ENCODE results near the gene EGR1. TPM values are rescaled to one million over a fixed set of nuclear protein-coding genes. Genes with fewer than 3 reads are reported as not detected.

The EGR1 gene
- total RNA-seq, 1 donor from 2014 or later: 85.6 TPM

DNA sequence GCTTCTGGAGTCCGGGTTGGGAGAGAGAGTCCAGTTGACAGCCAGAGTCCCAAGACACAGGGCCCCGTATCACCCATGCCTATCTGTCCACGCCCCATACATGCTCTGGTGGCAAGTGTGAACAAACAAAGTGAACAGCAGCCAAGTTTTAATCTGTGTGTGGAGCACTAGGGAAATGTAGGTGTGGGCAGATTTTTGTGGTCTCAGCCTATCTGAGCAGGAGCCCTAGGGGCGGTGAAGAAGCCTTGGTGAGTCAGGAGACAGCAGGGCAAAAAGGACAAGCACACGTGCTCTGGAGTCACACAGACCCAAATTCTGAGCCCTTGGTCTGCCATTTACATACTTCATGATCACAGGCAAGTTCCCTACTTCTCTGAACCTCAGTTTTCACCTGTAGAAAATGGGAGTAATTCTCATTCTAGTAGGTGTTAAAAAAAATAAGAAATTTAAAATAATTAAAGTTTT, 23.2 kb downstream of the EGR1 start:
- no peak for DNase-seq
- Histone ChIP-seq H3K27ac (no peak overlapping the region), H3K4me1 (peaks cover 12% of the 10 kb centered on the region), H3K4me3 (no peak overlapping the region), H3K9me3 (no peaks in the 10 kb centered on the region), H3K36me3 (no peaks in the 10 kb centered on the region), H3K27me3 (peaks cover 11% of the 10 kb centered on the region)
- TF ChIP-seq, protein P1, sequence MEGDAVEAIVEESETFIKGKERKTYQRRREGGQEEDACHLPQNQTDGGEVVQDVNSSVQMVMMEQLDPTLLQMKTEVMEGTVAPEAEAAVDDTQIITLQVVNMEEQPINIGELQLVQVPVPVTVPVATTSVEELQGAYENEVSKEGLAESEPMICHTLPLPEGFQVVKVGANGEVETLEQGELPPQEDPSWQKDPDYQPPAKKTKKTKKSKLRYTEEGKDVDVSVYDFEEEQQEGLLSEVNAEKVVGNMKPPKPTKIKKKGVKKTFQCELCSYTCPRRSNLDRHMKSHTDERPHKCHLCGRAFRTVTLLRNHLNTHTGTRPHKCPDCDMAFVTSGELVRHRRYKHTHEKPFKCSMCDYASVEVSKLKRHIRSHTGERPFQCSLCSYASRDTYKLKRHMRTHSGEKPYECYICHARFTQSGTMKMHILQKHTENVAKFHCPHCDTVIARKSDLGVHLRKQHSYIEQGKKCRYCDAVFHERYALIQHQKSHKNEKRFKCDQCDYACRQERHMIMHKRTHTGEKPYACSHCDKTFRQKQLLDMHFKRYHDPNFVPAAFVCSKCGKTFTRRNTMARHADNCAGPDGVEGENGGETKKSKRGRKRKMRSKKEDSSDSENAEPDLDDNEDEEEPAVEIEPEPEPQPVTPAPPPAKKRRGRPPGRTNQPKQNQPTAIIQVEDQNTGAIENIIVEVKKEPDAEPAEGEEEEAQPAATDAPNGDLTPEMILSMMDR (IDR thresholded peaks at IDR 0.05): no peak
- peak; percentile 1 for ATAC-seq
- intact Hi-C loops (cut with DNase I): no loop called here

DNA sequence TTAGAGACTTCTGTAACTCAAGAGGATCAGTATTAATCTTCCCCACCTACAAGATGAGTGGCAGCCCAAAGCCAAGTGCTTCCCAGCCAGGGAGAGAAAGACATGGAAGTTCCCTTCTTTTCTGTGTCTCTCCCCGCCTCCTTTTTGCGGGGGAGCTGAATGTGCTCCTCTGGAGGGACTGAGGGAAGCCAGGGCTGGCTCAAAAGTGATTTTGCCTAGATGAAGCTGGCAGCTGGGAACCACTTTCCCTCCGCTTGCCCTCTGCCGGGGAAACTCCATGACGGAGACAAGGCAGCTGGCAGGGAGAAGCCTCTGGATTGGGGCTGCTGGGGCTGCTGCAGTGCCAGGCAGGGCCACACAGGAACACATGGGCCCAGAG, 24.4 kb downstream of the EGR1 start:
- no peak for DNase-seq
- ATAC-seq: no peak
- no peak overlapping the region for H3K4me3 ChIP-seq
- no peaks in the 10 kb centered on the region for H3K36me3 ChIP-seq
- no peaks in the 10 kb centered on the region for H3K9me3 ChIP-seq
- peaks cover 11% of the 10 kb centered on the region for H3K27me3 ChIP-seq
- H3K4me1 ChIP-seq: peaks cover 12% of the 10 kb centered on the region
- intact Hi-C loops (cut with DNase I): no loop called here
- no peak overlapping the region for H3K27ac ChIP-seq
- TF ChIP-seq, protein P1 (IDR thresholded peaks at IDR 0.05): no peak

DNA sequence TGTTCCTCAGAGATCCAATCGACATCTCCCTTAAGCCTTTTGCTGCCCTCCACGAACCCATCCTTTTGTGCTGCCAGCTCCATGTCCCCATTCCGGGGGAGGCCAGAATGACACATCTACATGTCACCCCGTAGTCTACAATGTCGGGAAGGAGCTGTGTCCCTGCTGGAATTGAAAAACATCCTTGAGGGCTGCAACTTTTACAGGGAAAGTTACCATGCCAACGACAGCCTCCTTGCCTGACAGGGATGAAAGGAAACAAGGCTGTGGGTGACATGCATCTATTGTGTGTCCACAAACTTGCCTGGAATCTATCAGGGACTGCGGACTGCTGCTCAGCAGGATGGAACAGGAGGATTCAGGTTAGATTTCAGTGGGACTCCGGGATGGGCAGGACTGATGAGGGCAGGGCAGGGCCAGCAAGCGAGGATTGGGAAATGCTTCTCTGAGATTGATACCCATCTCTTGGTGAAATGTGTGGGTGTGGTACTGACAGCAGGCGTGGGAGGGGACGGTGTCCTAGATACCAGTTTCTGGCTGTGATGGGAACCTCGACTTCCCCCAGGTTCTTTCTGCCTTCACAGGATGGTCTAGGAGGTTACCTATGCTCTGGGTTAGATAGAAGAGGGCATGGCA, 25.5 kb downstream of the EGR1 start:
- ATAC-seq: no peak
- intact Hi-C loops (cut with DNase I): no loop called here
- H3K36me3 ChIP-seq: no peaks in the 10 kb centered on the region
- TF ChIP-seq, protein P1 (IDR thresholded peaks at IDR 0.05): no peak
- H3K4me1 ChIP-seq: peaks cover 12% of the 10 kb centered on the region
- no peaks in the 10 kb centered on the region for H3K9me3 ChIP-seq
- peaks cover 11% of the 10 kb centered on the region for H3K27me3 ChIP-seq
- no peak for DNase-seq
- H3K27ac ChIP-seq: no peak overlapping the region
- no peak overlapping the region for H3K4me3 ChIP-seq

DNA sequence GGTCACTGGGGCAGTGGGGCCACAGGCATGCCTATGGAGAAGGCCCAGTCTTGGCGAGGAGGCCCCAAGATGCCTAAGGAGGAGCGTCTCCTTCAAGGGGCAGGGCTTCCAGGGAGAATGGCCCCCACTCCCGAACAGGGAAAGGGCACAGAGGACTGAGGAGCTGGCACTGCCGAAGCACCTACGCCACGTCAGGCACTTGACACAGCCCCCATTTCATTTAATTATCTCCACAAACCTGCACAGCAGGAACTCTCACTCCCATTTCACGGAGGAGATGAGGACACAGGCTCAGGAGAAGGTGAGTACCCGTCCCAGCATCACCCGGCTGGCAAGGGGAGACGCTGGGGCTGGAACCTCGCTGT, 26.0 kb downstream of the EGR1 start:
- Histone ChIP-seq H3K27ac (no peak overlapping the region), H3K9me3 (no peaks in the 10 kb centered on the region), H3K27me3 (peaks cover 11% of the 10 kb centered on the region), H3K4me3 (peak overlapping the region; percentile 56), H3K36me3 (no peaks in the 10 kb centered on the region), H3K4me1 (peaks cover 12% of the 10 kb centered on the region)
- TF ChIP-seq, protein P1 (IDR thresholded peaks at IDR 0.05): no peak
- no peak for ATAC-seq
- intact Hi-C loops (cut with DNase I): no loop called here
- no peak for DNase-seq

DNA sequence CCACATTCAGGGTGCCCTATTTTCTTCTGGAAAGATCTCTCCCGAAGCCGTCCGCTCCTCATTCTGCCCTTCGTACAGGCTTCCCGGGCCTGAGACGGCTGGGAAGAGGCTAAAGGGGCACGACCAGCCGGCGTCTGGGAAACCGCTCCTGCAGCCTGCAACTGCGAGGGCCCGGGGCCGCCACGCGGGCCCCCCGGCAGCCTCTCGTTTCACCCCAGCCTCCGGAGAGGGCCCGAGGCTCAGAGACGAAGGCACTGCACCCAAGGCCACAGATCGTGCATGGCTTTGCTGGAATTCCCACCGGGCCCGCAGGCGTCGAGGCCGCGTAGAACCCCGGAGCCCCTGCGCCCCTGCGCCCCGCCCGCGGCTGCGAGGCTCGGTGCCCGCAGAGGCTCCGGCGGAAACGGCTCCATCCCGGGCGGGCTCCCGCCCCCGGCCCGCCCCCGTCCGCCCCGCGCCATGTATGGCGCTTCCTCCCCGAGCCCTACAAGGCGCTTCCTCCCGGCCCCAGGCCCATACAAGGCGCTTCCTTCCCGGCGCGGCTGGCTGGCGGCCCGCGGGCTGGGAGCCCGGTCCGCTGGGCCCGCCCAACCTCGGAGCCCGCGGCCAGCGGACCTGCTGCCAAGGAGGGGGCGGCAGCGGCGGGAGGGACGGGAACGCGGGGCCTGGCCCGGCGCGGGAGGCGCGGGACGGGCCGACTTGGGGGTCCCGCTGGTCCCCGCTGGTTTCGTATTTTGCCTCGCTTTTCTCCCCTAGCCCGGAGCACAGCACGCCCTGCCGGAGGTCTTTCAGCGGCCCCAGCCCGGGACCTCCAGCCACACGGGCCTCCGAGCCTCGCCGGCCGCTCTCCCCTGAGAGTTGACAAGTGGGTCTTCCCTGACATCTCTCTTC, 26.6 kb downstream of the EGR1 start:
- DNase-seq (peak; percentile 96), ATAC-seq (peak; percentile 98)
- intact Hi-C loops (cut with DNase I): no loop called here

More for the DNA sequence above, 26.6 kb downstream of the EGR1 start:
- peaks cover 12% of the 10 kb centered on the region for H3K4me1 ChIP-seq
- TF ChIP-seq, protein P1 (IDR thresholded peaks at IDR 0.05): no peak
- H3K9me3 ChIP-seq: no peaks in the 10 kb centered on the region
- no peaks in the 10 kb centered on the region for H3K36me3 ChIP-seq
- H3K4me3 ChIP-seq: peak overlapping the region; percentile 56
- no peak overlapping the region for H3K27ac ChIP-seq
- peaks cover 11% of the 10 kb centered on the region for H3K27me3 ChIP-seq
